CD14-positive monocyte (primary cell): ENCODE results near the gene TRPM7. TPM values are rescaled to one million over a fixed set of nuclear protein-coding genes. Genes with fewer than 3 reads are reported as not detected.

Experiments
- DNase-seq, 3 donors: peaks; one replicate each; pipeline ENCODE4 v3.0.0-alpha.2; 2011 to 2022
- H2AFZ ChIP-seq: 2 replicates; pipeline ENCODE4 v1.6.0; 2012; ENCODE audit warnings: mild to moderate bottlenecking, low read depth, low read length, inconsistent platforms; ENCODE audit not compliant: insufficient read depth, poor library complexity, severe bottlenecking
- H3K27ac ChIP-seq, 2 donors: 1 replicate in 1 of 2; 2 replicates in 1 of 2; pipeline ENCODE4 v1.5.1; 2012 to 2013; ENCODE audit warnings: low read length in 2 of 2, control low read depth in 1 of 2, inconsistent platforms in 1 of 2, low read depth in 1 of 2, mild to moderate bottlenecking in 1 of 2
- H3K27me3 ChIP-seq, 2 donors: one replicate each; pipeline versions ENCODE4 v1.6.0 to v1.6.1; 2011 to 2013; ENCODE audit warnings: low read length in 2 of 2; ENCODE audit not compliant: control insufficient read depth in 2 of 2, insufficient read depth in 2 of 2
- H3K36me3 ChIP-seq, 2 donors: replicated peaks in 1 of 2; 1 replicate in 1 of 2; 2 replicates in 1 of 2; pipeline versions ENCODE4 v1.5.1 to v1.6.1; 2012 to 2013; ENCODE audit warnings: low read length in 2 of 2, control low read depth in 1 of 2, inconsistent platforms in 1 of 2, mild to moderate bottlenecking in 1 of 2; ENCODE audit not compliant: insufficient read depth in 2 of 2, control insufficient read depth in 1 of 2
- H3K4me1 ChIP-seq, 2 donors: 1 replicate in 1 of 2; 2 replicates in 1 of 2; pipeline versions ENCODE4 v1.5.1 to v1.6.1; 2012 to 2013; ENCODE audit warnings: low read length in 2 of 2, control low read depth in 1 of 2, inconsistent platforms in 1 of 2, mild to moderate bottlenecking in 1 of 2, moderate library complexity in 1 of 2; ENCODE audit not compliant: insufficient read depth in 2 of 2, control insufficient read depth in 1 of 2
- H3K4me2 ChIP-seq: replicated peaks from 2 replicates; pipeline ENCODE3; 2012; ENCODE audit warnings: low read length, moderate library complexity, mild to moderate bottlenecking; ENCODE audit not compliant: poor library complexity, severe bottlenecking; ENCODE audit errors: extremely low read depth
- H3K4me3 ChIP-seq, 3 experiments: fragments of 200-600 bp in 1 of 3; sonication (generic) in 1 of 3; replicated peaks in 1 of 3; 1 replicate in 2 of 3; 2 replicates in 1 of 3; pipeline ENCODE4 v1.5.1; 2011 to 2013; ENCODE audit warnings: low read length in 3 of 3, mild to moderate bottlenecking in 3 of 3, control low read depth in 2 of 3, low read depth in 2 of 3, inconsistent platforms in 1 of 3, moderate library complexity in 1 of 3
- H3K79me2 ChIP-seq: 2 replicates; pipeline ENCODE4 v1.6.0; 2012; ENCODE audit warnings: mild to moderate bottlenecking, control low read depth, inconsistent platforms, low read length, moderate library complexity; ENCODE audit not compliant: insufficient read depth
- H3K9ac ChIP-seq: 2 replicates; pipeline ENCODE4 v1.6.0; 2017; ENCODE audit warnings: low read length, mild to moderate bottlenecking; ENCODE audit not compliant: insufficient read depth, poor library complexity, severe bottlenecking
- H3K9me3 ChIP-seq, 2 donors: replicated peaks in 1 of 2; 1 replicate in 1 of 2; 2 replicates in 1 of 2; pipeline versions ENCODE4 v1.5.1 to v1.6.1; 2012 to 2013; ENCODE audit warnings: low read length in 2 of 2, control low read depth in 1 of 2; ENCODE audit not compliant: control insufficient read depth in 1 of 2, insufficient read depth in 1 of 2
- H4K20me1 ChIP-seq: 2 replicates; pipeline ENCODE4 v1.6.0; 2012; ENCODE audit warnings: mild to moderate bottlenecking, low read length, control low read depth, moderate library complexity; ENCODE audit not compliant: insufficient read depth
- H3K27ac Mint-ChIP-seq, 7 donors: one replicate each; pipeline ENCODE4 v1.8.0; 2020; ENCODE audit warnings: mild to moderate bottlenecking in 7 of 7, mixed read lengths in 7 of 7, moderate library complexity in 6 of 7, inconsistent platforms in 2 of 7
- H3K27me3 Mint-ChIP-seq, 3 donors: one replicate each; pipeline ENCODE4 v1.8.0; 2021 to 2022; ENCODE audit warnings: low read depth in 3 of 3, mild to moderate bottlenecking in 3 of 3, mixed read lengths in 3 of 3, moderate library complexity in 3 of 3, inconsistent platforms in 1 of 3
- H3K36me3 Mint-ChIP-seq, 2 donors: one replicate each; pipeline ENCODE4 v1.8.0; 2020; ENCODE audit warnings: mixed read lengths in 2 of 2, inconsistent platforms in 1 of 2, mild to moderate bottlenecking in 1 of 2
- H3K4me1 Mint-ChIP-seq: one replicate; pipeline ENCODE4 v1.8.0; 2020; ENCODE audit warnings: mild to moderate bottlenecking, mixed read lengths
- H3K4me3 Mint-ChIP-seq, 2 donors: one replicate each; pipeline ENCODE4 v1.8.0; 2020; ENCODE audit warnings: mild to moderate bottlenecking in 2 of 2, mixed read lengths in 2 of 2, moderate library complexity in 1 of 2
- H3K9me3 Mint-ChIP-seq, 7 donors: one replicate each; pipeline ENCODE4 v1.8.0; 2020 to 2022; ENCODE audit warnings: mixed read lengths in 7 of 7, mild to moderate bottlenecking in 6 of 7, moderate library complexity in 6 of 7, inconsistent platforms in 2 of 7
- CTCF ChIP-seq: fragments of 200-600 bp; IDR thresholded peaks from one replicate; pipeline ENCODE4 v1.8.0; 2022; ENCODE audit warnings: antibody characterized with exemption, mild to moderate bottlenecking
- WGBS: methylation state at CpG from one replicate; pipeline ENCODE4 v1.1.5; 2013; ENCODE audit warnings: missing lambda C conversion rate; ENCODE audit not compliant: insufficient coverage; 5-methylcytosine and 5-hydroxymethylcytosine counted together
- intact Hi-C, 2 donors: fragments of 100-400 bp; cut with micrococcal nuclease; formaldehyde crosslinking; loops; one replicate each; pipeline versions ENCODE4 v1.15.0 to v1.15.1; 2023
- polyA plus RNA-seq, 3 donors: library from polyadenylated mRNA; depleted of rRNA in 1 of 3; unstranded in 2 of 3; stranded (reverse) in 1 of 3; fragments of 300-500 nt in 2 of 3; fragments of >200 nt in 1 of 3; fragmentation: Illumina TruSeq in 2 of 3; gene quantifications; 1 replicate in 2 of 3; 2 replicates in 1 of 3; pipeline ENCODE4 v1.2.3, GENCODE V29; 2012 to 2021

Gene TRPM7
- polyA plus RNA-seq, 3 donors = 5.5 to 22.4 (median 8.1) TPM

- TF ChIP-seq CTCF = no peak
- no peaks in the 10 kb centered on the region for H4K20me1 ChIP-seq
- H3K4me1 ChIP-seq = no peaks in the 10 kb centered on the region
- no peak overlapping the region for H3K4me3 ChIP-seq
- Mint-ChIP-seq H3K27me3 (peaks cover 0 to 2% (median 1%) of the 10 kb centered on the region in 3 donors), H3K4me3 (no peak overlapping the region), H3K4me1 (peaks cover 3% of the 10 kb centered on the region), H3K36me3 (no peaks in the 10 kb centered on the region), H3K9me3 (no peaks in the 10 kb centered on the region), H3K27ac (no peak overlapping the region)
- no peaks in the 10 kb centered on the region for H3K79me2 ChIP-seq
- H3K9me3 ChIP-seq = no peaks in the 10 kb centered on the region
- no peaks in the 10 kb centered on the region for H3K27me3 ChIP-seq
- H3K4me2 ChIP-seq = no peak overlapping the region
- no peak overlapping the region for H3K27ac ChIP-seq
- peak overlapping the region; percentile 1 for H2AFZ ChIP-seq
- no peak for DNase-seq
- intact Hi-C loops = no loop called here
- no peaks in the 10 kb centered on the region for H3K36me3 ChIP-seq
- H3K9ac ChIP-seq = no peak overlapping the region
- 100% methylated on average over 2 of the region's 4 CpGs for WGBS
These were observed 154.8 kb downstream of the TRPM7 start for GRCh38 chr15:50531766-50532165.

- no peaks in the 10 kb centered on the region for H3K9me3 Mint-ChIP-seq
These were observed 155.4 kb downstream of the TRPM7 start for GRCh38 chr15:50531163-50531562.

More at GRCh38 chr15:50531163-50531562, 155.4 kb downstream of the TRPM7 start:
- no peaks in the 10 kb centered on the region for H3K27me3 ChIP-seq
- Mint-ChIP-seq H3K27me3 (peaks cover 0 to 2% (median 1%) of the 10 kb centered on the region in 3 donors), H3K36me3 (no peaks in the 10 kb centered on the region), H3K4me3 (no peak overlapping the region), H3K27ac (no peak overlapping the region), H3K4me1 (peaks cover 3% of the 10 kb centered on the region)
- no peak overlapping the region for H3K4me2 ChIP-seq
- no peaks in the 10 kb centered on the region for H3K79me2 ChIP-seq
- intact Hi-C loops = no loop called here
- no peaks in the 10 kb centered on the region for H3K4me1 ChIP-seq
- DNase-seq = no peak
- H4K20me1 ChIP-seq = no peaks in the 10 kb centered on the region
- no peak overlapping the region for H2AFZ ChIP-seq
- no peaks in the 10 kb centered on the region for H3K36me3 ChIP-seq
- H3K27ac ChIP-seq = no peak overlapping the region
- H3K4me3 ChIP-seq = no peak overlapping the region
- no peak for TF ChIP-seq CTCF
- H3K9ac ChIP-seq = no peak overlapping the region
- no CpG with 5 or more reads among the region's 4 CpGs for WGBS
- H3K9me3 ChIP-seq = no peaks in the 10 kb centered on the region
